NT2/D1 (cell line): Measurements from ENCODE around the gene TAGAP.

Experiments
- YY1 ChIP-seq: IDR thresholded peaks from 2 replicates; pipeline ENCODE4 v1.6.1; 2011; ENCODE audit not compliant: insufficient read length, insufficient read depth
- ZNF274 ChIP-seq: IDR thresholded peaks from 2 replicates; pipeline ENCODE4 v1.6.1; 2011; ENCODE audit warnings: mild to moderate bottlenecking, low read depth, low read length

GRCh38 chr6:158987657-158988056 lies 57.1 kb downstream of the TAGAP start:
- no peak for TF ChIP-seq ZNF274
- no peak for TF ChIP-seq YY1
